HG02763 (cell line): ENCODE results near the gene DUSP19.

ENCODE experiments used
- ATAC-seq: cut with Tn5 transposase; IDR thresholded peaks from one replicate; pipeline ENCODE4 v1.9.1; 2021; ENCODE audit warnings: mild to moderate bottlenecking, moderate library complexity; ENCODE audit not compliant: unreplicated experiment

The DUSP19 gene

DNA sequence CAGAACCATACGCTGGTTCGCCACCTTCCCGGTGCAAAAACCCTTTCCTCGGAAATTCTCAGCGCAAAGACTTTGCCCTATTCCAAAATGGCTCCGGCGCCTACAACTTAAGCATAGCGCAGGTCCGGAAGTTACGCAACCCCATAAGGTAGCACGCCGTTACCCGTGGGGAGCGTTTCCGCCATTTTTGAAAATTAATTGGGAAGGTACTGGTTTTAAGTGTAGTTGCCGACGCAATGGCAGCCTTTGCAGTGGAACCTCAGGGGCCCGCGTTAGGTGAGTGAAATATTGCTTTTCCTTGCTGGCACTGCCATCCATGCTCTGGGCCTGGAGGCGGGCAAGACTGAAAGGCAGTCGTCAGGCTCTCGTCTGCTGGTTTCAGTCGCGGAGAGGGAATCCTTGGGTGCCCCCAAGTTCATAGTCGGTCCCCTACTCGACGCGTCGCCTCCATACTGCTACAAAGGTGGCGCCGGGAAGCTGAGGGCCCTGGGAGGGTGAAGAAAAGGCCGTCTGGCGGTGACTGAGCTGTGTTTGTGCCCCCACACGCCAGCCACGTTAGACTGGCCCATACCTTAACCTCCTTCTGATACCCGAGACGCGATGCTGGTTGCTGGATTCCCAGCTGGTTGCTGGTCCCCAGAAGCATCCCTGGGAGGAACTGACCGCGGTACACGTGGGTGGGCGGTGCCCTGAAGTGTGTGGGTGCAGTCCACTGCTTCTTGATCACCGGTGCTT, 45.8 kb downstream of the DUSP19 start, which contains the start of gene NUP35:
Gene NUP35 (plus strand): TSS at position 222 of the 735 bp plus-strand sequence. CDS start 15 bp downstream, at position 237.
- peak; percentile 92 for ATAC-seq

GRCh38 chr2:183124957-183125255, 46.4 kb downstream of the DUSP19 start:
- ATAC-seq = no peak

DNA sequence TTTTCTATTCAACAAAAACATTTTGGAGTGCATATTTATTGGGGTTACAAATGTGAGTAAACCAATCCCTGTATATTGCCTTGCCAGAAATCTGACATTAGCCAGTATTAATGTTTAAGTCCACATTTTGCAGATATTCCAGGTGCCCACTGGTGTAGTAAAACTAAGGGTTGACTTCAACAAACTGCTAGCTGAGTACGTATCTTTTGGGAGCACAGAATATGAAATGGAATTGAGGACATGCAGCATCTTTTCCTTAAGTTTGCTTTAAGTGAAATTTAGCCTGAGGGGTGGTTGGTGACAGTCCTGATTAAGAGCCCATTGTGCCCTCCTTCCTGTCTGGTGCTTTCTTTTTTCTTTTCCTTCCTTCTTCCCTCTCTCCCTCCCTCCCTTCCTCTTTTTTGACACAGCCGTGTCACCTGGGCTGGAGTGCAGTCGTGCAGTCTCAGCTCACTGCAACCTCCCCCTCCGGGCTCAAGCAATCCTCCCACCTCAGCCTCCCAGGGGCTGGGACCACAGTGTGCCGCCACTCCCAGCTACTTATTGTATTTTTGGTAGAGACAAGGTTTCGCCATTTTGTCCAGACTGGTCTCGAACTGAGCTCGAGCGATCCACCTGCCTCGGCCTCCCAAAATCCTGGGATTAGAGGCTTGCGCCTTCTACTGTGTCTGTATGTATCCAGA, 47.3 kb downstream of the DUSP19 start:
- no peak for ATAC-seq

GRCh38 chr2:183126635-183127034, 48.1 kb downstream of the DUSP19 start:
- ATAC-seq = no peak

DNA sequence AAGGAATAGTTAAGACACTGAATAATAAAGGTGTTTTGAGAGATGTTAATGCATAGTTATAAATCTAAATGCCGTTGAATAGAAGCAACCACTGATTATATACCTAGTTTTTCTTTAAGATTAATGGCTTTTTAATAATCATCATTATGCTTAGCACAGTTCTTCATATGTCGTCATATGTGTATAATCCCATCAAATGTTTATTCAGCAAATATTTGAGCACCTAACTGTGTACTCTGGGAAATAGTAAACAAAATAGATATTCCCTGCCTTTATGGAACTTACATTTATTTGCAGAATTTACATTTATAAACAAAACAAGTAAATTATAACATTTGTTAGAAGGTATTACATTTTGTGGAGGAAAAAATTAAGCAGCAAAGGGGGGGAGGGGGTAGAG, 55.5 kb downstream of the DUSP19 start:
- no peak for ATAC-seq

DNA sequence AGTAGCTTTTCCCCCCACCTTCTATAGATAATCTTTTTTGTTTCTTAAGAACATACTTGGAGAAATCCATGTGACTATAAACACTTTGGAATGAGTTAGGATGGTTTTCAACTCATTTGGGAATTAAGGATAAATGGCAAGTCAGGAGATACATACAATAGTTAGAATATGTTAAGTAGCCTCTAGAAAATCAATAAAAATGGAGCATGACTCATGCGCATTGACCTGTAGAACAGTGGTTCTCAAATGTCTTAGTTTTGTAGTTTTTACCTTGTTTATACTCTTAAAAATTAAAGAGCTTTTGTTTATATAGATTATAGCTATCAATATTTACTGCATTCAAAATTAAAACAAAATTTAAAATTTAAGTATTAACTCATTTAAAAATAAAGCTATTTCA, 70.4 kb downstream of the DUSP19 start:
- no peak for ATAC-seq

- ATAC-seq = no peak
These were observed 70.9 kb downstream of the DUSP19 start for GRCh38 chr2:183149489-183149888.
